Liver (tissue), 9 donors: ENCODE measurements around the gene CTAGE4. TPM values are rescaled to one million over a fixed set of nuclear protein-coding genes. Genes with fewer than 3 reads are reported as not detected.

Source experiments
- DNase-seq: peaks from one replicate; pipeline ENCODE4 v3.0.0-alpha.2; 2017; ENCODE audit warnings: low spot score
- H3K27ac ChIP-seq, 2 donors: one replicate each; pipeline ENCODE4 v1.7.0; 2013; ENCODE audit warnings: inconsistent platforms in 2 of 2, low read length in 2 of 2, control low read depth in 1 of 2, low read depth in 1 of 2, mild to moderate bottlenecking in 1 of 2
- H3K27me3 ChIP-seq, 4 donors: one replicate each; pipeline versions ENCODE4 v1.6.1 to v1.7.0; 2013; ENCODE audit warnings: low read length in 3 of 4, inconsistent platforms in 1 of 4, mild to moderate bottlenecking in 1 of 4, moderate library complexity in 1 of 4; ENCODE audit not compliant: control insufficient read depth in 4 of 4, insufficient read depth in 4 of 4
- H3K36me3 ChIP-seq, 4 donors: one replicate each; pipeline versions ENCODE4 v1.6.1 to v1.7.0; 2013; ENCODE audit warnings: low read length in 3 of 4, mild to moderate bottlenecking in 3 of 4, low read depth in 1 of 4, moderate library complexity in 1 of 4; ENCODE audit not compliant: control insufficient read depth in 4 of 4, insufficient read depth in 3 of 4
- H3K4me1 ChIP-seq, 4 donors: one replicate each; pipeline versions ENCODE4 v1.6.1 to v1.7.0; 2013; ENCODE audit warnings: low read length in 3 of 4, mild to moderate bottlenecking in 3 of 4, moderate library complexity in 1 of 4; ENCODE audit not compliant: control insufficient read depth in 4 of 4, insufficient read depth in 4 of 4
- H3K4me3 ChIP-seq, 3 donors: one replicate each; pipeline versions ENCODE4 v1.6.1 to v1.7.0; 2013; ENCODE audit warnings: low read length in 3 of 3, control low read depth in 1 of 3, low read depth in 1 of 3, mild to moderate bottlenecking in 1 of 3
- H3K9ac ChIP-seq, 2 donors: one replicate each; pipeline ENCODE4 v1.7.0; 2013; ENCODE audit warnings: low read length in 2 of 2, mild to moderate bottlenecking in 2 of 2, moderate library complexity in 2 of 2, control low read depth in 1 of 2, low read depth in 1 of 2
- H3K9me3 ChIP-seq, 4 donors: one replicate each; pipeline versions ENCODE4 v1.6.1 to v1.7.0; 2013; ENCODE audit warnings: low read length in 3 of 4; ENCODE audit not compliant: control insufficient read depth in 4 of 4
- EGR1 ChIP-seq, 2 donors: IDR thresholded peaks; 2 replicates each; pipeline ENCODE4 v1.6.1; 2016 to 2018; ENCODE audit warnings: antibody characterized with exemption in 2 of 2, low read depth in 2 of 2
- FOXA1 ChIP-seq: IDR thresholded peaks from 2 replicates; pipeline ENCODE4 v1.6.1; 2016; ENCODE audit warnings: antibody characterized with exemption
- FOXA2 ChIP-seq: IDR thresholded peaks from 2 replicates; pipeline ENCODE4 v1.6.1; 2016; ENCODE audit warnings: antibody characterized with exemption
- GABPA ChIP-seq, 2 donors: IDR thresholded peaks in 1 of 2; conservative IDR thresholded peaks in 1 of 2; 2 replicates each; pipeline ENCODE4 v1.6.1; 2016; ENCODE audit warnings: antibody characterized with exemption in 2 of 2, mild to moderate bottlenecking in 1 of 2, moderate library complexity in 1 of 2
- HNF4A ChIP-seq, 2 donors: conservative IDR thresholded peaks; 2 replicates each; pipeline ENCODE4 v1.6.1; 2016; ENCODE audit warnings: antibody characterized with exemption in 2 of 2, mild to moderate bottlenecking in 2 of 2
- HNF4G ChIP-seq: IDR thresholded peaks from 2 replicates; pipeline ENCODE4 v1.6.1; 2016; ENCODE audit warnings: antibody characterized with exemption
- JUND ChIP-seq, 2 donors: IDR thresholded peaks; 2 replicates each; pipeline ENCODE4 v1.6.1; 2016; ENCODE audit warnings: antibody characterized with exemption in 2 of 2
- NR2F2 ChIP-seq: IDR thresholded peaks from 2 replicates; pipeline ENCODE4 v1.6.1; 2016; ENCODE audit warnings: antibody characterized with exemption
- RAD21 ChIP-seq, 2 donors: IDR thresholded peaks; 2 replicates each; pipeline ENCODE4 v1.6.1; 2016; ENCODE audit warnings: antibody characterized with exemption in 2 of 2, mild to moderate bottlenecking in 2 of 2
- RXRA ChIP-seq, 2 donors: IDR thresholded peaks; 2 replicates each; pipeline ENCODE4 v1.6.1; 2017 to 2018; ENCODE audit warnings: antibody characterized with exemption in 2 of 2, mild to moderate bottlenecking in 1 of 2
- SP1 ChIP-seq: IDR thresholded peaks from 2 replicates; pipeline ENCODE4 v1.6.1; 2018; ENCODE audit warnings: antibody characterized with exemption, mild to moderate bottlenecking
- TAF1 ChIP-seq: conservative IDR thresholded peaks from 2 replicates; pipeline ENCODE4 v1.6.1; 2016; ENCODE audit warnings: antibody characterized with exemption, mild to moderate bottlenecking
- YY1 ChIP-seq: IDR thresholded peaks from 2 replicates; pipeline ENCODE4 v1.6.1; 2016; ENCODE audit warnings: antibody characterized with exemption, mild to moderate bottlenecking
- WGBS: extraction: QIAGEN DNeasy Blood & Tissue Kit; methylation state at CpG from one replicate; pipeline ENCODE4 v1.1.7; 2013; 5-methylcytosine and 5-hydroxymethylcytosine counted together
- polyA plus RNA-seq, 2 donors: library from polyadenylated mRNA; stranded (reverse) in 1 of 2; unstranded in 1 of 2; fragments of 200-250 nt in 1 of 2; fragments of >200 nt in 1 of 2; fragmentation: Nextera tagmentation in 1 of 2; extraction: Ambion mirVana in 1 of 2; gene quantifications; one replicate each; pipeline versions ENCODE4 v1.2.1 to v1.2.3, GENCODE V29; 2013 to 2015
- total RNA-seq, 2 donors: library from RNA; depleted of rRNA; stranded (reverse); fragments of >200 nt; gene quantifications; one replicate each; pipeline ENCODE4 v1.2.3, GENCODE V29; 2014
- TF ChIP-seq, protein P1 (sequence below): IDR thresholded peaks from 2 replicates; pipeline ENCODE4 v1.6.1; 2016; ENCODE audit warnings: antibody characterized with exemption
- TF ChIP-seq, protein P2 (sequence below): fragments of 150-350 bp; IDR thresholded peaks from 2 replicates; pipeline ENCODE4 v1.5.1; 2017; ENCODE audit warnings: improper control_type of control experiment, low read depth, low read length; ENCODE audit not compliant: missing input control
- TF ChIP-seq, protein P3 (sequence below): IDR thresholded peaks from 2 replicates; pipeline ENCODE4 v1.6.1; 2016; ENCODE audit warnings: antibody characterized with exemption
- TF ChIP-seq, protein P4 (sequence below): IDR thresholded peaks from 2 replicates; pipeline ENCODE4 v1.6.1; 2016; ENCODE audit warnings: antibody characterized with exemption
- TF ChIP-seq, protein P5 (sequence below): IDR thresholded peaks from 2 replicates; pipeline ENCODE4 v1.6.1; 2016; ENCODE audit warnings: antibody characterized with exemption, mild to moderate bottlenecking
- donor health status: healthy.
- donor health status: healthy.
- donor health status: healthy.
- donor health status: healthy.
- donor health status: healthy.

The CTAGE4 gene
- total and polyA plus RNA-seq, 4 donors = 0.55 to 1.7 (median 1.4) TPM

DNA sequence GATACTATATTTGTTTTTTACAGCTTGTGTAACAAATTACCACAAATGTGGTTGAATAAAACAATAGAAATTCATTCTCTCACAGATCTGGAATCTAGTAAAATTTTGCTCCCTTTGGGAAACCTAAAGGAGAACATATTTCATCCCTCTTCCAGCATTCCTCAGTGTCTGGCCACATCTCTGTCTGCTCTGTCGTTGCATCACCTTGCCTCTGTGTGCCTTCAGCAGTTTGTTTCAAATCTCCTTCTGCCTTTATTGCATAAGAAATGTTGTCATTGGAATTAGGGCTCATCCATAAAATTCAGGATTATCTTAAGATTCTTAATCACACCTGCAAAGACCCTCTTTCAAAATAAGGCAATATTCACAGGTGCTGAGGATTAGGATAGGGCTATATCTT lies 45.8 kb upstream of the CTAGE4 start:
- no peak for TF ChIP-seq YY1
- no peak for TF ChIP-seq FOXA1
- TF ChIP-seq NR2F2 = no peak
- TF ChIP-seq EGR1 (IDR thresholded peaks at IDR 0.05; ENCODE audit: low read depth in 2 of 2) = no peak
- TF ChIP-seq HNF4G = no peak
- no peak for TF ChIP-seq RXRA (IDR thresholded peaks at IDR 0.05)
- no peak for TF ChIP-seq JUND (IDR thresholded peaks at IDR 0.05)
- TF ChIP-seq, protein P1, sequence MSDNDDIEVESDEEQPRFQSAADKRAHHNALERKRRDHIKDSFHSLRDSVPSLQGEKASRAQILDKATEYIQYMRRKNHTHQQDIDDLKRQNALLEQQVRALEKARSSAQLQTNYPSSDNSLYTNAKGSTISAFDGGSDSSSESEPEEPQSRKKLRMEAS = peak; percentile 10
- TF ChIP-seq, protein P2, sequence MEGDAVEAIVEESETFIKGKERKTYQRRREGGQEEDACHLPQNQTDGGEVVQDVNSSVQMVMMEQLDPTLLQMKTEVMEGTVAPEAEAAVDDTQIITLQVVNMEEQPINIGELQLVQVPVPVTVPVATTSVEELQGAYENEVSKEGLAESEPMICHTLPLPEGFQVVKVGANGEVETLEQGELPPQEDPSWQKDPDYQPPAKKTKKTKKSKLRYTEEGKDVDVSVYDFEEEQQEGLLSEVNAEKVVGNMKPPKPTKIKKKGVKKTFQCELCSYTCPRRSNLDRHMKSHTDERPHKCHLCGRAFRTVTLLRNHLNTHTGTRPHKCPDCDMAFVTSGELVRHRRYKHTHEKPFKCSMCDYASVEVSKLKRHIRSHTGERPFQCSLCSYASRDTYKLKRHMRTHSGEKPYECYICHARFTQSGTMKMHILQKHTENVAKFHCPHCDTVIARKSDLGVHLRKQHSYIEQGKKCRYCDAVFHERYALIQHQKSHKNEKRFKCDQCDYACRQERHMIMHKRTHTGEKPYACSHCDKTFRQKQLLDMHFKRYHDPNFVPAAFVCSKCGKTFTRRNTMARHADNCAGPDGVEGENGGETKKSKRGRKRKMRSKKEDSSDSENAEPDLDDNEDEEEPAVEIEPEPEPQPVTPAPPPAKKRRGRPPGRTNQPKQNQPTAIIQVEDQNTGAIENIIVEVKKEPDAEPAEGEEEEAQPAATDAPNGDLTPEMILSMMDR = no peak
- TF ChIP-seq, protein P3, sequence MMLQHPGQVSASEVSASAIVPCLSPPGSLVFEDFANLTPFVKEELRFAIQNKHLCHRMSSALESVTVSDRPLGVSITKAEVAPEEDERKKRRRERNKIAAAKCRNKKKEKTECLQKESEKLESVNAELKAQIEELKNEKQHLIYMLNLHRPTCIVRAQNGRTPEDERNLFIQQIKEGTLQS = peak; percentile 69
- TF ChIP-seq TAF1 = no peak
- TF ChIP-seq, protein P4, sequence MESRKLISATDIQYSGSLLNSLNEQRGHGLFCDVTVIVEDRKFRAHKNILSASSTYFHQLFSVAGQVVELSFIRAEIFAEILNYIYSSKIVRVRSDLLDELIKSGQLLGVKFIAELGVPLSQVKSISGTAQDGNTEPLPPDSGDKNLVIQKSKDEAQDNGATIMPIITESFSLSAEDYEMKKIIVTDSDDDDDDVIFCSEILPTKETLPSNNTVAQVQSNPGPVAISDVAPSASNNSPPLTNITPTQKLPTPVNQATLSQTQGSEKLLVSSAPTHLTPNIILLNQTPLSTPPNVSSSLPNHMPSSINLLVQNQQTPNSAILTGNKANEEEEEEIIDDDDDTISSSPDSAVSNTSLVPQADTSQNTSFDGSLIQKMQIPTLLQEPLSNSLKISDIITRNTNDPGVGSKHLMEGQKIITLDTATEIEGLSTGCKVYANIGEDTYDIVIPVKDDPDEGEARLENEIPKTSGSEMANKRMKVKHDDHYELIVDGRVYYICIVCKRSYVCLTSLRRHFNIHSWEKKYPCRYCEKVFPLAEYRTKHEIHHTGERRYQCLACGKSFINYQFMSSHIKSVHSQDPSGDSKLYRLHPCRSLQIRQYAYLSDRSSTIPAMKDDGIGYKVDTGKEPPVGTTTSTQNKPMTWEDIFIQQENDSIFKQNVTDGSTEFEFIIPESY = no peak
- TF ChIP-seq FOXA2 = no peak
- TF ChIP-seq RAD21 (IDR thresholded peaks at IDR 0.05) = no peak
- no peak for TF ChIP-seq GABPA (IDR thresholded peaks at IDR 0.05 in 1 of 2, conservative IDR thresholded peaks at IDR 0.05 in 1 of 2)
- peak in 1 of 2 donors; percentile 15 for TF ChIP-seq HNF4A (conservative IDR thresholded peaks at IDR 0.05)
- TF ChIP-seq, protein P5, sequence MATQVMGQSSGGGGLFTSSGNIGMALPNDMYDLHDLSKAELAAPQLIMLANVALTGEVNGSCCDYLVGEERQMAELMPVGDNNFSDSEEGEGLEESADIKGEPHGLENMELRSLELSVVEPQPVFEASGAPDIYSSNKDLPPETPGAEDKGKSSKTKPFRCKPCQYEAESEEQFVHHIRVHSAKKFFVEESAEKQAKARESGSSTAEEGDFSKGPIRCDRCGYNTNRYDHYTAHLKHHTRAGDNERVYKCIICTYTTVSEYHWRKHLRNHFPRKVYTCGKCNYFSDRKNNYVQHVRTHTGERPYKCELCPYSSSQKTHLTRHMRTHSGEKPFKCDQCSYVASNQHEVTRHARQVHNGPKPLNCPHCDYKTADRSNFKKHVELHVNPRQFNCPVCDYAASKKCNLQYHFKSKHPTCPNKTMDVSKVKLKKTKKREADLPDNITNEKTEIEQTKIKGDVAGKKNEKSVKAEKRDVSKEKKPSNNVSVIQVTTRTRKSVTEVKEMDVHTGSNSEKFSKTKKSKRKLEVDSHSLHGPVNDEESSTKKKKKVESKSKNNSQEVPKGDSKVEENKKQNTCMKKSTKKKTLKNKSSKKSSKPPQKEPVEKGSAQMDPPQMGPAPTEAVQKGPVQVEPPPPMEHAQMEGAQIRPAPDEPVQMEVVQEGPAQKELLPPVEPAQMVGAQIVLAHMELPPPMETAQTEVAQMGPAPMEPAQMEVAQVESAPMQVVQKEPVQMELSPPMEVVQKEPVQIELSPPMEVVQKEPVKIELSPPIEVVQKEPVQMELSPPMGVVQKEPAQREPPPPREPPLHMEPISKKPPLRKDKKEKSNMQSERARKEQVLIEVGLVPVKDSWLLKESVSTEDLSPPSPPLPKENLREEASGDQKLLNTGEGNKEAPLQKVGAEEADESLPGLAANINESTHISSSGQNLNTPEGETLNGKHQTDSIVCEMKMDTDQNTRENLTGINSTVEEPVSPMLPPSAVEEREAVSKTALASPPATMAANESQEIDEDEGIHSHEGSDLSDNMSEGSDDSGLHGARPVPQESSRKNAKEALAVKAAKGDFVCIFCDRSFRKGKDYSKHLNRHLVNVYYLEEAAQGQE = no peak
- TF ChIP-seq SP1 = no peak
- H3K36me3 ChIP-seq = no peaks in the 10 kb centered on the region
- no peak overlapping the region for H3K4me3 ChIP-seq
- 29% methylated on average over 1 of the region's 1 CpG for WGBS
- no peaks in the 10 kb centered on the region for H3K27me3 ChIP-seq
- peaks cover 1 to 7% (median 3%) of the 10 kb centered on the region in 4 donors for H3K4me1 ChIP-seq
- H3K27ac ChIP-seq = no peak overlapping the region
- no peak for DNase-seq
- no peaks in the 10 kb centered on the region for H3K9me3 ChIP-seq
- no peak overlapping the region for H3K9ac ChIP-seq
